Daoy (cell line): ENCODE results near the gene MYO7B. TPM values are rescaled to one million over a fixed set of nuclear protein-coding genes. Genes with fewer than 3 reads are reported as not detected.

ENCODE experiments used
- DNase-seq: peaks from one replicate; pipeline ENCODE4 v3.0.0-alpha.2; 2015; ENCODE audit warnings: low read depth
- total RNA-seq: library from RNA; depleted of rRNA; stranded (reverse); fragments of >200 nt; shearing (Covaris generic); gene quantifications from 2 replicates; pipeline ENCODE4 v1.2.3, GENCODE V29; 2014

Gene MYO7B
- total RNA-seq, 1 experiment from 2014 or later, result 0.91 TPM

DNA sequence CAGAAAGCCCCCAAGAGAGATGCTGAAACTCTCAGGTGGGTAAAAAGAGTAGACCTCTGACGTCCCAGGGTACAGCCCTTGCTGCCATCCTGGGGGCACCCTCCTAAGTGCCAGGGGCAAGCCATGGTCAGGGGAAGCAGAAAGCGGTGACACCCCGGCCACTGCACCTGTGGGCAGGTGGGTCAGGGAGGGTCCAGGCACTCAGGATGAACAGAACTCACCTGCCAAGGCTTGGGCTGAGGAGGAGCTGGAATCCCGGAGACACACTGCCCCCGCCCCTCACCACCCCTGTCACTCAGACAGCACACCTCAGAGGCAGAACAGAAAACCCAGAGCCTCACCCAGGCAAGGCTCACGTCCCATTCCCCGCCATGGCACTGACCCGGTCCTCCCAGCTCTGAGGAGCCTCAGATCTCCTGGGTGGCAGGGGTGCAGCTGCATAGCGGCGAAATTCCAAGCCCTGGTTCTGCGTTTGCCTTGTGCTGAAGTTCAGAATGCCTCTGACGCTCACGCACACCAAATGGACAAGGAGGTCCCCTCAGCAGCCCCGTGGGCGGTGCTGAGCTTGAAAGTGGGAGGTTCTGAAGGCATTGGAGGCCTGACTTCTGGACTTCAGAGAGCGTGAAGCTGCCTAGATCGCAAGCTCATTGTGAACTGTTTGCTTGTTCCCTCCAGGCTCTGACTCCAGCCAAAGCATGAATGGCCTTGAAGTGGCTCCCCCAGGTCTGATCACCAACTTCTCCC, 114.7 kb downstream of the MYO7B start:
- DNase-seq, result no peak

GRCh38 chr2:127650785-127651380, 115.4 kb downstream of the MYO7B start:
- DNase-seq, result no peak

GRCh38 chr2:127651381-127651809, 115.9 kb downstream of the MYO7B start:
- no peak for DNase-seq

DNA sequence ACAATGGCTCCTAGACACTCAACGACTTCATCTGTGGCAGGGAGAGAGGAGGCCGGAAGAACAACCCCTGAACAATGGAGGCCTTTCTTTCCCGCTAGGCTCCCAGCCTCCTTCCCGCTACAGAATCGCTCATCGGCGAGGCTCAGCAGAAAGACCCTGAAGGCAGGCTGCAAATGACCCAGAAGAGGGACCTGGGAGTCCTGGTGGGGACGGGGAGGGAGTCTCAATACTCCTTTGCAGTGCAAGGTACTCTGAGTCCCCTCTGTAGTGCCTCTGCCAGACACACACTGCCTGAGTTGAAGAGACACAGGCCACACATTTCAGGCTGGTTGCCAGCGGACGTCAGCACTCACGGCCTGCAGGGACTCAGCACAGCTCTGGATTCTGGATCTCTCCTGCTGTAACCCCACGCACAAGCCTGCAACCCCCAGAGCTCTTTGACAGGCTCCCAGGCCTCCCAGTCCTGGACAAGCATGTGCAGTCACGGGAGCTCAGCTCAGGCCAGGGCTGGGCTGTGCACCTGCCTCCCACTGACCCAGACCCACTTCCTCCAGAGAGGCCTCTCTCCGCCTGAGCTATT, 116.6 kb downstream of the MYO7B start:
- DNase-seq, result no peak

DNA sequence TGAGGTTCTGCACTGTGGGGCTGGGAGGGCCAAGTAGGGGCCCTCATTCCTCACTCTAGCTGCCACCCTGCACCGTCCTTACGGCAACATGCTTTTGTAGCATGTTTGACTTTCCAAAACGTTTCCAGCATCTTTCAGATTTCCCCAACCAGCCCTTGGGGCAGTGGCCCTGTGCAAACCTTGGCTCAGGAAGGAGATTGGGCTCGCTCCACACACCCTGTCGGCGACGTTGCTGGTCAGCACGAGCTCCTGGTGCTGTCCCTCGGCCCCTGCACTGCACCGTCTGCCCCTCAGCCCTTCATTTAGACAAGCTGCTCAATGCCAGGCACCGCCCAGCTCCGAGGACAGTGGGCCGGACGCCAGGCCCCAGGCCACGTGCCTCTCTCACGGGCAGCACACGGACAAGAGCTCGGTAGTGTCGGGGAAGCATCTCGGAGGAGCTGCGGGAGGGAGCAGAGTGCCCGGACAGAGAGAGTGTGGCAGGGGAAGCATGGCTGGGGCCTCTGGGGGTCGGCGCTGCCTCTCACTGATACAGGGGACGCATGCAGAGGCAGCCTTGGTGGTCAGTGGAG, 117.4 kb downstream of the MYO7B start:
- no peak for DNase-seq

DNA sequence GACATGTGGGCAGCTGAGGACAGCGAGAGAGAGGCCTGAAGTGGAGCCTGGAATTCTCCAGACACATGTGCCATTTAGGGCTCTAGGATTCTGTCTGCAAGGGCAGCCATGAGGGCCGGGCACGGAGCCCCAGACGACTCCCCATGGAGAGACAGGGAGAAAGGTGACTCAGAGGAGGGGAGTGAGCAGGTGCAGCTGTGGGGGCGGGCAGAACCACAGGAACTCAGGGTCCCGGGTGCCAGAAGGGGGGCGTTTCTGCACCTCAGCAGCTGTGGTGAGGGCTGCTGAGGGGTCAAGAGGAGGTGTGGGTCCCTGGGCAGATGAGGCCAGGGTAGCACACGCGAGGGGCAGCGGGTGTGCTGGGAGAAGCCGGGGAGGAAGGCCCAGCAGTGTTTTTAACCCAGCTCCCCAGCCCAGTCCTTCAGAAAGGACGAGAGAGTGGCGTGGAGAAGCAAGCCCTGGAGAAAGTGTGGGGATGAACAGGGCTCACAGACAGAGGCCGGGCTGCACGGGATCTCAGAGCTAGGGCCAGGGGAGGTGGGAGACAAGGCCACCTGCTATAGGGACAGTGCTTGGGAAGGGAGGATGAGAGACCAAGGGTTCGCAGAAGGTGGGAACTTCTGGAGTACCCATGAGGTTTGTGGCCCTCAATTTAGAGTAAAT, 118.1 kb downstream of the MYO7B start:
- no peak for DNase-seq

GRCh38 chr2:127654084-127654837, 118.8 kb downstream of the MYO7B start:
- no peak for DNase-seq

DNA sequence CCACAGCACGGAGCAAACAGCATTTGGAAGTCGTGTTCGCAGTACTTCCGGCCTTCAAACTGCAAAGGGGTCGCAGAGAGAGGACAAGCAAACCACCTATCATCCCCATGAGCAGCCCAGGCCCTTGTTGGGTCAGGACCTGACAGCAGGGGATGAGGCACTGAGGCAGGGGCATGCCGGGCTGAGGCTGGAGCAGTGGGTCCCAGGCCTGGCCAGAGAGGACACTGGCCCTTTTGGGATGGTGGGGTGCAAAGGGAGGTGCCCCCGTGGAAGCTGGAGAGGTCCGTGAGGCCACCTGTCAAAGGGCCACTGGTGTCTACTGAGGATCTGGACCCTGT, 119.3 kb downstream of the MYO7B start:
- no peak for DNase-seq

- no peak for DNase-seq
These were observed 120.0 kb downstream of the MYO7B start for GRCh38 chr2:127655209-127656073.

- no peak for DNase-seq
These were observed 121.2 kb downstream of the MYO7B start for GRCh38 chr2:127656569-127657231.

DNA sequence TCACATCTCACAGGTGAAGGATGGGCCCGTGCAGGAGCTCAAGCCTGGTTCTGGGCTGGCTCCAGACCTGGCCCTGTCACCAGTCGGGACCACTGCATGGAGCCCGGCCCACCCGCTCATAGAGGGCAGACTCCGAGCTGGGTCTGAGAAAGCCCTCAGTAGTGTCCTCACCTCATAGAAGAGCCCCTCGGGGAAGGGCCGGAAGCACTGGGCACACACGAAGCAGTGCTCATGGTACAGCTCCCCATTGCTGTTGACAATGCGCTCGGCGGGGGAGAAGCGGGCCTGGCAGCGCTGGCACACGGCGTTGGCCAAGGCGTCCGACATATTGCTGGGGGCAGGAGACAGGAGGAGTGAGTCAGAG, 121.7 kb downstream of the MYO7B start:
- no peak for DNase-seq

- no peak for DNase-seq
These were observed 122.7 kb downstream of the MYO7B start for GRCh38 chr2:127658146-127658545.

GRCh38 chr2:127658641-127659407, 123.3 kb downstream of the MYO7B start:
- no peak for DNase-seq

DNA sequence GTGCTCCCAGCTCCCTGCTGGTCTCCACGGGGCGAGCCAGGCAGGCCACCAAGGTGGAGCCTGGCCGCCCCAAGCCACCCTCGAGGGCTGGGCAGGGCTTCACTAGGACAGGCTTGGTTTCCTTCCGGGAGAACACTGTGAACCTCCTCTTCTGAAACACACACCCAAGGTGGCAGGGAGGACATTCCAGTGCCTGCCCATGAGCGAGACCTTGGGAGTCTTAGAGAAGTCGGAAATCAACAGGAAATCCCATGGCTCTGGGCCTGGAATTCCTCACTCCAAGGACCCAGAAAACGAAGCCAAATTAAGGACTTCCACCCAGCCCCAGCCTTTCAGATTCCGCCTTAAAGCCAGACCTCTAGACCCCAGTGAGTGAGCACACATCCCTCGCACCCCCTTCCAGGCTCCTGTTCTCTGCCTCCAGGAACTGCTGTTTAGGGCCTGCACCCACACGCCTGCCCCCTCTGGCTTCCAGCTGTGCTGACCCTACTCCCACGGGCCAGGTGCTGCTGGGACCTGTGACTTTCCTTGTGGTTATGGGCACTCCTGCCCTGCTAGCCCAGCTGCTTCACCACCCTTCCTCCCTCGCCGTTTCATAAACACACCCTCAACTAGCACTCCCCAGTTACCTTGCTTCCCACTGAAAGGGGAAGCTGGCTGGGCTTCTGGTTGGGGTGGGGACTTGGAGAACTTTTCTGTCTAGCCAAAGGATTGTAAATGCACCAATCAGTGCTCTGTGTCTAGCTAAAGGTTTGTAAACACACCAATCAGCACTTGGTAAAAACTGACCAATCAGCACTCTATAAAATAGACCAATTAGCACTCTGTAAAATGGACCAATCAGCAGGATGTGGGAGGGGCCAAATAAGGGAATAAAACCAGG, 124.2 kb downstream of the MYO7B start:
- DNase-seq, result no peak

GRCh38 chr2:127660291-127660578, 124.8 kb downstream of the MYO7B start:
- no peak for DNase-seq

- DNase-seq, result no peak
These were observed 125.7 kb downstream of the MYO7B start for GRCh38 chr2:127661072-127661649.

GRCh38 chr2:127661949-127662510, 126.5 kb downstream of the MYO7B start:
- no peak for DNase-seq
